Memory B cell (primary cell): ENCODE results near the gene ERICH6.

Experiments
- ATAC-seq: fragments of 150-1000 bp; cut with Tn5 transposase; 2 replicates; pipeline ENCODE4 v1.10.0; 2021; ENCODE audit warnings: low read depth, mild to moderate bottlenecking, moderate library complexity
- DNase-seq, 2 donors: peaks; one replicate each; pipeline ENCODE4 v3.0.0; 2022; ENCODE audit warnings: low spot score in 2 of 2
- H3K27ac Mint-ChIP-seq: one replicate; pipeline ENCODE4 v1.8.0; 2022; ENCODE audit warnings: mild to moderate bottlenecking, moderate library complexity, mixed read lengths
- H3K27me3 Mint-ChIP-seq: one replicate; pipeline ENCODE4 v1.8.0; 2022; ENCODE audit warnings: mixed read lengths
- H3K36me3 Mint-ChIP-seq: one replicate; pipeline ENCODE4 v1.8.0; 2022; ENCODE audit warnings: mild to moderate bottlenecking, mixed read lengths
- H3K4me1 Mint-ChIP-seq: one replicate; pipeline ENCODE4 v1.8.0; 2022; ENCODE audit warnings: mixed read lengths
- H3K4me3 Mint-ChIP-seq: one replicate; pipeline ENCODE4 v1.8.0; 2022; ENCODE audit warnings: mild to moderate bottlenecking, moderate library complexity, mixed read lengths
- H3K9me3 Mint-ChIP-seq: one replicate; pipeline ENCODE4 v1.8.0; 2022; ENCODE audit warnings: mixed read lengths

ERICH6 gene

DNA sequence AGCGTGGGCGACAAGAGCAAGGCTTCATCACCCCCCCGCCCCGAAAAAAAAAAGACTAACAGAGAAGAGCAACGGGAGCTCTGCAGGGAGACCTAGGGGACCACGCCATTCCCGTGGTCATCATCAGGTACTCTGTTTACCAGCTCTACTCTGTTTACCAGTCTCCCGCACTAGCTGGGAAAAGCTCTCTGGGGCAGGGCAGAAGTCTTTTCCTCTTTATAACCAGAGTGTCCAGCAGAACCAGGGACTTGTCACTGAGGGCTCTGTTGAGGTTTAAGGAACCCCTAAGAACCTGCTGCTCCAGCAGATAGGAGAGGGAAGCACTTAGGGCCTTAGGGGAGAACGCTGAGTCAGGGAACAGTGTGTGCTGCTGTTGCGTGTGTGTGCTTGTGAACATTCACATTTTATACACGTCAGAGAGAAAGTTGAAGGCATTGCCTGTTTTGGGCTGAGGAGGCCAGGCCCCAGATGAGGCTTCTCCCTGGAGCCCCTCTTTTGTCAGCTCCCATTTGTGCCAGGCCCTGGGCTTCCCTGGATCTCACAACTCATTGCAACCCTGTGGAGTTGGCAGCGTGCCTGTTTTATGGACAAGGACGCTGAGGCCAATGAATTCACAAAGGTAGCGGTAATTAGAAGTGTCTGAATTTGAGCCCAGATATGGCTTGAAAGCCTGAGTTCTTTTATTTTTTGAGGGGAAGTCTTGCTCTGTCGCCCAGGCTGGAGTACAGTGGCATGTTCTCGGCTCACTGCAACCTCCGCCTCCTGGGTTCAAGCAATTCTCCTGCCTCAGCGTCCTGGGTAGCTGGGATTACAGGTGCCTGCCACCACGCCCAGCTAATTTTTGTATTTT, 24.2 kb upstream of the ERICH6 start:
- Mint-ChIP-seq H3K27me3 (no peaks in the 10 kb centered on the region), H3K4me1 (peaks cover 2% of the 10 kb centered on the region), H3K27ac (no peak overlapping the region), H3K4me3 (no peak overlapping the region), H3K9me3 (no peaks in the 10 kb centered on the region), H3K36me3 (no peaks in the 10 kb centered on the region)
- DNase-seq, result no peak
- ATAC-seq, result no peak

- no peak for DNase-seq
- Mint-ChIP-seq H3K27me3 (no peaks in the 10 kb centered on the region), H3K4me1 (peaks cover 4% of the 10 kb centered on the region), H3K36me3 (no peaks in the 10 kb centered on the region), H3K27ac (no peak overlapping the region), H3K9me3 (no peaks in the 10 kb centered on the region), H3K4me3 (no peak overlapping the region)
- ATAC-seq, result no peak
Observed at GRCh38 chr3:150725548-150725947, 21.8 kb upstream of the ERICH6 start.

GRCh38 chr3:150723946-150724345, 20.2 kb upstream of the ERICH6 start:
- Mint-ChIP-seq H3K4me1 (peaks cover 4% of the 10 kb centered on the region), H3K36me3 (no peaks in the 10 kb centered on the region)

GRCh38 chr3:150722267-150722666, 18.5 kb upstream of the ERICH6 start:
- peaks cover 4% of the 10 kb centered on the region for H3K4me1 Mint-ChIP-seq
- H3K4me3 Mint-ChIP-seq, result no peak overlapping the region
- H3K27me3 Mint-ChIP-seq, result no peaks in the 10 kb centered on the region
- no peaks in the 10 kb centered on the region for H3K9me3 Mint-ChIP-seq
- no peak overlapping the region for H3K27ac Mint-ChIP-seq
- DNase-seq, result no peak
- H3K36me3 Mint-ChIP-seq, result no peaks in the 10 kb centered on the region
- no peak for ATAC-seq

More at GRCh38 chr3:150723946-150724345, 20.2 kb upstream of the ERICH6 start:
- DNase-seq (no peak), ATAC-seq (no peak)
- H3K27ac Mint-ChIP-seq, result no peak overlapping the region
- no peaks in the 10 kb centered on the region for H3K27me3 Mint-ChIP-seq
- H3K4me3 Mint-ChIP-seq, result no peak overlapping the region
- no peaks in the 10 kb centered on the region for H3K9me3 Mint-ChIP-seq

- peaks cover 4% of the 10 kb centered on the region for H3K4me1 Mint-ChIP-seq
- ATAC-seq, result peak; percentile 82
- no peaks in the 10 kb centered on the region for H3K27me3 Mint-ChIP-seq
- H3K27ac Mint-ChIP-seq, result no peak overlapping the region
- no peak overlapping the region for H3K4me3 Mint-ChIP-seq
- H3K9me3 Mint-ChIP-seq, result no peaks in the 10 kb centered on the region
- no peaks in the 10 kb centered on the region for H3K36me3 Mint-ChIP-seq
- DNase-seq, result peak in 1 of 2 donors; percentile 63
Observed at GRCh38 chr3:150721285-150722130, 17.8 kb upstream of the ERICH6 start.

- Mint-ChIP-seq H3K27me3 (no peaks in the 10 kb centered on the region), H3K36me3 (no peaks in the 10 kb centered on the region), H3K4me3 (no peak overlapping the region), H3K27ac (no peak overlapping the region), H3K4me1 (peaks cover 4% of the 10 kb centered on the region), H3K9me3 (no peaks in the 10 kb centered on the region)
- ATAC-seq, result no peak
- DNase-seq, result no peak
Observed at GRCh38 chr3:150720444-150720843, 16.7 kb upstream of the ERICH6 start.

DNA sequence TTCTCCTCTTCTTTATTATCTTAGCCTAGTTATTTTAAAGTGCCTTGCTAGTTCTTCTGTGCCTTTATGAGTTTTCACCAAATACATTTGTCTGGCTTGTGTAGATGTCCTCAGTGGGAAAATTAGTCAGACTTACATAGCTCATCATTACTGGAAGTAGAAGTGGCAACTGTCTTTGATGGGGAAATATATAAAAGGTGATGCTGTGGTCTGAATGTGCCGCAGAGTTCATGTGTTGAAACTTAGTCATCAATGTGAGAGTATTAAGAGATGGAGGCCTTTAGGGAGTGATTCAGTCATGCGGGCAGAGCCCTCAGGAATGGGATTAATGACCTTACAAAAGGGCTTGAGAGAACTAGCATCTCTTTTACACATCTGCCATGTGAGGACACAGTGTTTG, 6.4 kb upstream of the ERICH6 start:
- DNase-seq (no peak), ATAC-seq (no peak)
- Mint-ChIP-seq H3K36me3 (peaks cover 19% of the 10 kb centered on the region), H3K27me3 (no peaks in the 10 kb centered on the region), H3K4me1 (peaks cover 2% of the 10 kb centered on the region), H3K4me3 (no peak overlapping the region), H3K27ac (no peak overlapping the region), H3K9me3 (peaks cover 2% of the 10 kb centered on the region)

DNA sequence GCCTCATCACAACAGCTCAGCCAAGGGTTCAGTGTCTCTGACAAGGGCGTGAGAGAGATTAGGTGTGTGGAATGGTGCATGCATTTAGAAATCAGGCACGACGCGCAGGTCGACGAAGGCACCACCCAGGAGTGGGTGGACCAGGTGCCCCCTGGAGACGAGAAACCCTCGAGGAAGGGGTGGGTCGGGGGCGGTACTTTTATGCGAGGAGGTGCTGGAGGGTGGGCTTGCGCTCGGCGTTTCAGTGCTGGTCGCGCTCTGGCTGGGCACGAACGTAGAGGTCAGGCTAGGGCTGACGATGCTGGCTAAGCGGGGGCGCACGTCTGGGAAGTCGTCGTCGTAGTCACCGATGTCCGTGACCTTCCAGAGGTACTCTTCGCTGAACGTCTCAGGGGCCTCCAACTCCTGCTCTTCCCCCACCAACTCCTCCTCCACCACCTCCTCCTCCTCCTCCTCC, 393 bp downstream of the ERICH6 start:
- Mint-ChIP-seq H3K27ac (peak overlapping the region; percentile 99), H3K4me1 (peaks cover 7% of the 10 kb centered on the region), H3K9me3 (peaks cover 2% of the 10 kb centered on the region), H3K36me3 (peaks cover 5% of the 10 kb centered on the region), H3K4me3 (peak overlapping the region; percentile 100), H3K27me3 (no peaks in the 10 kb centered on the region)
- peak; percentile 42 for ATAC-seq
- DNase-seq, result no peak

DNA sequence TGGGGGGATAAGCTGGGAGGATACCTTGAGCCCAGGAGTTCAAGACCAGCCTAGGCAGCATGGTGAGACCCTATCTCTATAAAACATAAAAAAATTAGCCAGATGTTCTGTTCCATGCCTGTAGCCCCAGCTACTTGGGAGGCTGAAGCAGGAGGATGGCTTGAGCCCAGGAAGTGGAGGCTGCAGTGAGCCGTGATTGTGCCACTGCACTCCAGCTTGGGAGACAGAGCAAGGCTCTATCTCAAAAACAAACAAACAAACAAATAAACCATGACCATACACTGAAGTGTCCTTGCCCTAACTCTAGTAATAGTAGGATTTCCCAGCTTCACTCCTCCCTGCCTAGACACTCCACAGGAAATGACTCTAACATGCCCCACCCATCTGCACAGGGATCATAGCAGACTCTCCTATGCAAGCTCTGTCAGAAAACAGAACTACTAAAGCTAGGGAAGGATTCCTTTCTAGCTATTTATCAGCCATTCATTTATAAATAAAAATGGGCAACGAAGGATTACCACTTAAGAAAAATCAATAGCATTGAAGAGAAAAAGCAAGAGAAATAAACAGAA, 4.6 kb downstream of the ERICH6 start:
- Mint-ChIP-seq H3K36me3 (no peaks in the 10 kb centered on the region), H3K27me3 (no peaks in the 10 kb centered on the region), H3K4me1 (peaks cover 7% of the 10 kb centered on the region), H3K27ac (no peak overlapping the region), H3K9me3 (no peaks in the 10 kb centered on the region), H3K4me3 (no peak overlapping the region)
- ATAC-seq, result no peak
- no peak for DNase-seq

GRCh38 chr3:150697646-150698045, 6.1 kb downstream of the ERICH6 start:
- Mint-ChIP-seq H3K27me3 (no peaks in the 10 kb centered on the region), H3K4me1 (peaks cover under 1% of the 10 kb centered on the region)
- DNase-seq, result no peak

GRCh38 chr3:150691414-150692040, 12.2 kb downstream of the ERICH6 start:
- Mint-ChIP-seq H3K4me3 (no peak overlapping the region), H3K27ac (no peak overlapping the region), H3K4me1 (no peaks in the 10 kb centered on the region), H3K9me3 (no peaks in the 10 kb centered on the region), H3K36me3 (no peaks in the 10 kb centered on the region), H3K27me3 (no peaks in the 10 kb centered on the region)
- no peak for ATAC-seq
- DNase-seq, result no peak

More at GRCh38 chr3:150697646-150698045, 6.1 kb downstream of the ERICH6 start:
- Mint-ChIP-seq H3K27ac (no peak overlapping the region), H3K36me3 (no peaks in the 10 kb centered on the region), H3K9me3 (no peaks in the 10 kb centered on the region), H3K4me3 (no peak overlapping the region)
- no peak for ATAC-seq

DNA sequence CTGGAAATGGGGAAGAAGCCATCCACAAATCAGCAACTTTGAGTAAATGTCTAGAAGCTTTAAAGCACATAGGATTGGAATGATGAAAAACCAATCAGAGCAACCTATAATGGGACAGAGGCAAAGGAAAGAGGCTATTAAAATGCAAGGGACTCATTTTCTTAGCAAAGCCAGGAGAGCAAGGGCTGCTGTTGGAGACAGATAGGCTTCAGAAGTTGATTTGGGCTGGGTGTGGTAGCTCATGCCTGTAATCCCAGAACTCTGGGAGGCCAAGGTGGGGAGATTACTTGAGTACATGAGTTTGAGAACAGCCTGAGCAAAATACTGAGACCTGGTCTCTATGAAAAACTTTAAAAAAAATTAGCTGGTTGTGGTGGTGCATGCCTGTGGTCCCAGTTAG, 16.1 kb downstream of the ERICH6 start:
- H3K4me3 Mint-ChIP-seq, result no peak overlapping the region
- no peaks in the 10 kb centered on the region for H3K9me3 Mint-ChIP-seq
- no peaks in the 10 kb centered on the region for H3K36me3 Mint-ChIP-seq
- no peak overlapping the region for H3K27ac Mint-ChIP-seq
- no peak for ATAC-seq
- H3K4me1 Mint-ChIP-seq, result peaks cover 2% of the 10 kb centered on the region
- DNase-seq, result no peak
- H3K27me3 Mint-ChIP-seq, result no peaks in the 10 kb centered on the region

GRCh38 chr3:150682824-150683223, 20.9 kb downstream of the ERICH6 start:
- H3K36me3 Mint-ChIP-seq, result no peaks in the 10 kb centered on the region
- H3K27ac Mint-ChIP-seq, result no peak overlapping the region

DNA sequence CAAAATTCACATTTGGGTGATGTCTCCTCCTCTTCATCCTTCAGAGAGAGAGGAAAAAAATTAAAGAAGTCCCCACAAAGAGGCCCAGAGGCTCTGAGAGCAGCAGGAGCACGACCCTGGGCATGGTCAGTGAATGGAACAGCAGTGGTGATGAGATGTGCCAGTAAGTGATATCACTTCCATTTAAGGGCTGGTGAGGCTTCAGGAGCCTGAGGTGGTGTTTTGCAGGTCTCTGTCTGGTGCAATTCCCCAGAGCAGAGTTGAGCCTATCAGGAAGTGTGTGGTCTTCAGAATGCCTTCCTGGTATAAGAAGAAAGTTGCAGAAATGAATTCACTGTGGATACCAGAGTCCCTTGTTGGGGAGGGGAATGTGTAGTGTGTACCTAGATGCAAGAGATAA, 21.4 kb downstream of the ERICH6 start:
- DNase-seq (no peak), ATAC-seq (no peak)
- peaks cover 19% of the 10 kb centered on the region for H3K4me1 Mint-ChIP-seq
- H3K9me3 Mint-ChIP-seq, result no peaks in the 10 kb centered on the region
- H3K36me3 Mint-ChIP-seq, result no peaks in the 10 kb centered on the region
- no peak overlapping the region for H3K27ac Mint-ChIP-seq
- H3K4me3 Mint-ChIP-seq, result no peak overlapping the region
- no peaks in the 10 kb centered on the region for H3K27me3 Mint-ChIP-seq

More at GRCh38 chr3:150682824-150683223, 20.9 kb downstream of the ERICH6 start:
- ATAC-seq (no peak), DNase-seq (no peak)
- peaks cover 19% of the 10 kb centered on the region for H3K4me1 Mint-ChIP-seq
- H3K9me3 Mint-ChIP-seq, result no peaks in the 10 kb centered on the region
- H3K27me3 Mint-ChIP-seq, result no peaks in the 10 kb centered on the region
- H3K4me3 Mint-ChIP-seq, result no peak overlapping the region
